Measurements from ENCODE around the gene SLC17A7.

SLC17A7 gene

DNA sequence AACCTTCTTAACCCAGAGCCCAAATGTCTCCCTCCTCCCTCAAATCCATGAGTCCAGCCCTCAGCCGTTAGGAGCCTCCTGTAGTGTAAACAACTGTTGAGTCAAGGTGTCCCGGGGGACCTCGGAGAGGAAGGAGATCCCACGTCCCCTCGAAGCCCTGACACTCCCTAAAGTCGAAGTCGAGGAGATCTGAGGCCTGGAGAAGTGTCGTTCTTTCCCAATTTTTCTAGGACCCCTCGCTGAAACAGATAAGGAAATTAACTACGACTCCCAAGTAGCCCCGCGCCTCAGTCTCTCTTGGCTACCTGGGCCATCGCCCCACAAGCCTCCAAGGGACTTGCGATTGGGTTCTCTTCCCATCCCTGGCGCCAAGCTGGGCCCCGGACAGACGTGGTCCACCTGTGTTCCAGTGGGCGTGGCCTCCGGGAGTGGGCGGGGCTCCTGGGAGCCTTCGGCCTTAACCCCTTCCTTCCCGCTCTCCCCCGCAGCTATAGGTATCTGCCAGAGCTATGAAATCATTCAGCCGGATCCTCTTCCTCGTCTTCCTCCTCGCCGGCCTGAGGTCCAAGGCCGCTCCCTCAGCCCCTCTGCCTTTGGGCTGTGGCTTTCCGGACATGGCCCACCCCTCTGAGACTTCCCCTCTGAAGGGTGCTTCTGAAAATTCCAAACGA lies 15.3 kb downstream of the SLC17A7 start:
- DNase-seq = no peak

DNA sequence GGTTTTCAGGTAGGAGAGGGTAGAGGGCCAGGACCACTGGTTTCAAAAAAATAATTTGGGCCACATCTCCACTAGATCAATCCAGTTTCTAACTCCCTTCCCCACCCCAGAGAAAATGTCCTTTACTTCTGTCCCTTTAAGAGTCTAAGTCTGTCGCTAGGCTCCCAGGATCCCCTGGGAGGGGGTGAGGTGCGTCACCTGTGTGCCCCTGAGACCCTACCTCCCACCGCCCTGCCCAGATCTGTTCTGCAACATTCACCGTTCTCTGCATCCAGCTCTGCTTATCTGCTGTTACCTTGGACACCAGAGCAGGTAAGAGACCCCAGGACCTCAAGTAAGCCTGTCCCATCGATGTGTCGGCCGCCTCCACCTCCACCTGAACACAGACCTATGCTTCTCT lies 16.1 kb downstream of the SLC17A7 start, which contains the start of gene GFY:
Gene GFY, plus strand, starts transcription at position 211 of the 400 bp plus-strand sequence. CDS start 1,043 bp downstream, outside the sequence.
- DNase-seq = no peak

DNA sequence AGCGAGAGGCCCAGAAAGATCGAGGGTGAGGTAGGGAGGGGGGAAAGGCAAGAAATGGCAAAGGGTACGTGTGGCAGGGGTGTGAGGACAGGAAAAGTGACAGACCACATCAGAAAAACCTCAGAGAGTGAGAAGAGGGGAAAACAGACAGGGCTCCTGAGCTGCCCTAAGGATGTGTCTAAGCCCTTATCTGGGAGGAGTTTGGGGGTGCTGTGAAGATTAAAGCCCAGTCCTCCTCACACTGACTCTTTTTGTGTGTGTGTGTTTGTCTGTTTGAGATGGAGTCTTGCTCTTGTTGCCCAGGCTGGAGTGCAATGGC lies 17.4 kb downstream of the SLC17A7 start:
- no peak for DNase-seq

DNA sequence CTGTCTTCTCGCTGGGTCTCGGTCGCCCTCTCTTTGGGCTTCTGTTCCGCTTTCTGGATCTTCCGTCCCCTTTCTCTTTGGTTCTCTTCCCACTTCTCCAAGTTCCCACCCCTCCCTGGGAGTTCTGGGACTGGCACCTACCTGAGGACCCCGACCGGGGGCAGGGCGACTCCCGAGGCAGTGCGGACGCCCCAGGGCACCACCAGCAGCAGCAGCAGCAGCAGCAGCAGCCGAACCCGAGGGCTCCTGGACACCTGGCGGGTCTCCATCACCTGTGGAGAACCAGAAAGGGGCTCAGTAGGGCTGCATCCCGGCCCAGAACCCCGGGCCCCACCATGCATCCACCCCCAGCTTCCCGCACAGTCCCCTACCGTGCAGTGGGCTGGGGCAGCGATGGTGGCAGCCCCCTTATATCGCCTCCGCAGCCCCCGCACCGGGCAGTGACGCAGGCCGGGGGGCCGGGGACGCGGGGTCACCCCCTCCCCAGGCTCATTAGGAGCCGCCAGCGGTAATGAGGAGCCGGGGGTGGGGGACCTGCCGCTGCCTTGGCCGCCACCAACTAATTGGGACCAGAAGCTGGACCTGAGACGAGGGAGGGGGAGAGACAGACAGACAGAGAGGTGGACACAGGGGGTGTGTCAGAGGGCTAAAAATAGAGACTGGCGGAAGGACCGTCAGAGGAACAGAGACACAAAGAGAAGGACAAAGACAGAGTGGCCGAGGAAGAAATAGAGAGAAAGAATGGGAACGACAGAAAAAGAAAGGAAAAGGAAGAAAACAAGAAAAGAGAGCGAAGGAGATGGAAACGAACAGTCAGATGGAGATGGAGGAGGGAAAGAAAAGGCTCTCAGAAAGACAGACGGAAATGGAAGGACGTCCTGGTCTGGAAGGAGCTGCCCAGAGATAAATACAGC lies 18.0 kb downstream of the SLC17A7 start, which contains the start of gene PTH2:
Gene PTH2, minus strand, starts transcription at position 371 of the 914 bp plus-strand sequence. Its CDS starts 102 bp downstream, at position 269.
- no peak for DNase-seq

DNA sequence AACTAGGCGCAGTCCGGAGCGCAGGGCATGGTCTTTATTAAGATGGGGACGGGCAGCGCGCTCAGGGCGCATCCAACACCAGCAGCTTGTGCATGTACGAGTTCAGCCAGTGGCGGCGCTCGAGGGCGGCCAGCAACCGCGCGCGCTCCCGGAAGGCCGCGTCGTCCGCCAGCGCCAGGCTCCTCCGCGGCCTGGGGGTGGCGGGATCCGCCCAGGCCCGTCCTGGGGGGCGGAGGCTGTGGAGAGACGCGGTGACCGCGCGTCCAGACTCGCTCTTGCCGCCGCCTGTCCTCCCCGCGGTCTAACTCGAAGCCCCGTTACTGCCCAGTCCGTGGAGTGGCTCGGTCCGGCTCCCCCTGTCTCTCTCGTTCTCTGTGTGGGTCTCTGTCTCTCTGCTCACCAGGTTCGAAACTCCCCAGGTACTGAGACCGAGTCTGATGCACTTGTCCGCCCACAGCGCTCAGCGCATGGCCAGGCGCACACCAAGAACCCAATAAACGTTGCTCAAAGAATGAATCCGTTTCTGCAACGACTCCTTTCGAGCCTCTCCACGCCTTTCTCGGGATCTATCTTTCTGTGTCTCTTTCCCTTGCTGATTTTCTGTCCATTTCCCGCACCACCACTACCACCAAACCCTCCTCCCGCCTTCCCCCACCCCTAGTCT lies 18.8 kb downstream of the SLC17A7 start:
- peak; percentile 71 for DNase-seq

DNA sequence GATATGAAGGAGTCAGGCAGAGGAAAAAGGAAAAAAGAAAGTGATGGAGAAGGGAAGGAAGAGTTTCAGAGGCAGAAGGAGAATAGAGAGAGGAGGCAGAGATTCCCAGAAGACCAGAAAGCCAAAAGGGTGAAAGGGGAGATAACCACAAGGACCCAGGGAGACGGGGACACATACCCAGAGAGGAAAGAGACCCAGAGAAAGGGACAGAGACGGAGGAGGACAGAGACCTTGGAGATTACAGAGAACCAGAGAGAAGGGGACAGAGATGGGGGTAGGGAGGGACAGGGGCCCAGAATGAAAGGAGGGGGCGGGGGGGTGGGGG lies 19.5 kb downstream of the SLC17A7 start:
- DNase-seq = no peak

DNA sequence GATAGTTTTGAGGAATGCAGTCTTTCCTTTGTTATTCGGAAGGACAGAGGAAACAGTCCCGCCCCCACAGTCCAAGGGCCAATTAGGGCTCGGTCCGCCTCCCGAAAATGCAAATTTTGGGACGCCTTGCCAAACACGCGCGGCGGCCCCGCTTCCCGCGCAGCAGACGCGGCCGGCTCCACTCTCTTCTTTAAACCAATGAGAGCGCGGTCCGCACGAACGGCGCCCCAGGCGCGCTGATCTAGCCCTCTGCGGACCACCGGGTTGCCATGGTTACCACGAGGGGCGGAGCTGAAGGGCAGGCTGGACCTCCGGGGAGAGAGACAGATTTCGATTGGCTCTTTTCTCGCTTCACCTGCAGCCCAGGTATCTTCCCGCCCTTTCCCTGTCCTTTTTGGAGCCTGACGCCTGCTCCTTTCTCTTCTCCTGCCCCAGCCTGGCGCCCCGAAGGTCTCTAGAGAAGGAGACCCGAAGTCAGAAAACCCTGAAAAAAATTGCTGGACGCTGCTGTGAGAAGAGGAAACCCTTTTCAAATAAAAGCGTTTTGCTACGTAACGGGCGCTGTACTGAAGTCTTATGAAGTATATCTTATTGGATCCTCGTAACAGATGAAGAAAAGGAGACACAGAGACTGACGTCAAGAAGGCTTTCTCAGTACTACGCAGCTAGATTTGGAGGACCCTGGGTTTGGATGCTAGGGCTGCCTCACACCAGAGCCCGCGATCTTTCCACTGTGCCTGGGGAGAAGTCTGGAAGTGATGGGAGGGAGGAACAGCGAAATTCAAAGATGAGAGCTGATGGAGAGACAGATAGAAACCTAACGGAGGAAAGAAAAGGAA lies 20.1 kb downstream of the SLC17A7 start:
- peak; percentile 86 for DNase-seq

DNA sequence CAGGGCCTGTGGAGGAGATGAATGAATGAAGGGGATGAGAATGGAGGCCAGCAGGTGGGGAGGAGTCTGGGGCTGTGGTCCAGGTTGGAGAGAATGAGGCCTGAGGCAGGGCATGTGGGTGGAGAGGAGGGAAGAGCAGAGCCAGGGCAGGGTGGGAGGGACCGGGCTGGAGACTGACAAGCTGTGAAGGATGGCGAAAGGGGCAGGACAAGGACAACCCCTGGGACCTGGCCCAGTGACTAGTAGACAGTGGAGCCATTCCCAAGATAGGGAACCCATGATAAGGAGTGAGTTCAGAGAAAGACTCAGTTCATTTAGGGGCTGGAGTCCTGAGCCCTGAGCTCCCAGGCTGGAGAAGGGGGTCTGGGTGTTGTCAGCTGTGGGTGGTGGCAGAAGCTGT lies 21.1 kb downstream of the SLC17A7 start:
- DNase-seq = no peak

DNA sequence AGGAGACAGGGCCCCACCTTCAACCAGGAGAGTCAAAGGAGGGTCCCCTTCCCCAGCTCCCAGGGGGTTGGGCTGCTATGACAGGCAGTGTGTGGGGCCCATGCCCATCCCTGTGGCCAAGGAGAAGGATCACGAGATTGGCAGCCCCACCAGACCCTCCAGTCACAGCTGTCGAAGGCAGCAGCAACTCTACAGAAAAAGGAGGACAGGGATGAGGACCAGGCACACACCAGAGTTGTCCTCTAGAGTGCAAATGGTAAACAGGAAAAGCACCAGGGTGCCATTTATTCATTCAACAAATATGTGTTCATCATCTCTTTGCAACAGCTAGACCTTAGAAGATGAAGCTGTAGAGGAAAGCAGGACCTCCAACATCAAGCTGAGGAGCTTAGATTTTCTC lies 22.2 kb downstream of the SLC17A7 start:
- DNase-seq = no peak

DNA sequence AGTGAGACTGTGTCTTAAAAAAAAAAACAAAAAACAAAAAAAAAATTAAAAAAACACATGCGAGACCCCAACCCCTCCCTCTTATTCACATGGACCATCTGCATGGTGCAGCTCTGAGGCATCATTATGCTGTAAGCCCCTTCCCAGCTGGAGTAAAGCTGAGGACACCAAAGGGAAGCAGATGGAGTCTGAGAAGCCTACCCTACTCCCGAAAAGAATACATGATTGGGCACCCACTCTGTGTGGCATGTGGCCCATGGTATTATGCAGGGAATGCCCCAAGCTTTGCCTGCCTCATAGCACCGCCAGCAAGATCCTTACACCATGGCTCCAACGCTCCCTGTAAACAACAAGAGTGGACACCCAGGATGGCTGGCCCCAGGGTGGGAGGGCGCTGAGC lies 22.8 kb downstream of the SLC17A7 start:
- DNase-seq = peak; percentile 21

DNA sequence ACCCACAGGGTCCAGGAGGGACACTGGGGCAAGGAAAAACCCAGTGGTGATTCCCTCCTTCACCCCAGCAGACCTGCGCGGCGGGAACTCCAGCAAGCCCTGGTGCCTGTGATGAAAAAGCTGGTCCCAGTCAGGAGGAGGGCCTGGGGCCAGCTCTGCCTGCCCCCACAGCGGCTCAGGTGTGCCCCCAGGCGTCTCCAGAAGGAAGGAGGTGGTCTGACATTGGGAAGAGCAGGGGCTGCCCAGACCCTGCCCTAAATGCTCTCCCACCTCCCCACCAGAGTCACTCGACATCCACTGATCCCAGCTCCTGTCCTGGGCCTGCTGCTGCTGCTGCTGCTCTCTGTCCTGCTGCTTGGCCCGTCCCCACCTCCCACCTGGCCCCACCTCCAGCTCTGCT lies 24.2 kb downstream of the SLC17A7 start:
- no peak for DNase-seq

DNA sequence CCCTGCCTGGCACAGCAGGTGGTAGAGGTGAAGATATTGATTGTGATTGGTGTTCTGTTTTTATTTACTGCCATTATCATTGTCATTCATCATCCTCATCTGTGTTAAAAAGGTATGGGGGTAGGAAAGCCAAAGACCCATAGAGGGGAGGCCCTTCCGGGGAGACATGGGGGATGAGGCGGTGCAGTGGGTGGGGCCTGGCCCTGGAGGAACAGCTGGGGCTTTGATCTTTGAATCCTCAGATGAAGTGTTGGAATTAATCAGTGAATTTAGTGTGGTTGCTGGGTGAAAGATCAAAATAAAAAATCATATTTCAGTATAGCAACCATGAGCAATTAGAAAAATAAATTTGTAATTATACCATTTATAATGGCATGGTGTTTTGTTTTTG lies 25.5 kb downstream of the SLC17A7 start:
- DNase-seq = no peak

DNA sequence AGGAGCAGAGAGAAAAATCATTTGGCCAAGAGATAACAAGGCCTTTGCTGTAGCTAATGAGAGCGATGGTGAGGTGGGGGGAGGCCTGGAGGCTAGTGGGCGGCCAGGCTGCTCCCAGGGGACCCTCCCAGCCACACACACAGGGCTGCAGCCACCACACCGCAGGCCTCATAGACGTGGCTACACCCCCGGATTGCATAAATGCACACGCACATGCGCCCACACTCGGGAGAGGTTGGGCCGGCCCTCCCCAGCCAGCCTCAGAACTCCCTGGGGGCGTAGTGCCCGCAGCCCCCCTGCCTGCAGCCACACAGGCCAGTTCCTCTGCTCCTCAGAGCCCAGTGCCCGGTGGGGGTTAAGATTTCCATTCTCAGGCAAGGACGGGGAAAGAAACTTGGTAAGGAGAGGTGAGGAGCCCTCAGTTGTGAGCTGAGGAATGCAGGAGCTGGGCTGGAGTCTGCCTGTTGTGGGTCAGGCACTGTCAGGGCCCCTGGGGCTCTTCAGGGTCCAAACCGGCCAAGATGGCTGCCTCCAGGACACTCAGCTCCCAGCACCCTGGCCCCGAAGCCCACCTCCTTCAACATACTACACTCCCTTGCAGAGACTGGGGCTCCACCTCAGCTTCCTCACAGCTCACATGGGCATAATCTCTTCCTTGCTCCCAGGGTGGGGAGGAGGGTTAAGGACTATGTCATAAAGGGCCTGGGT lies 26.1 kb downstream of the SLC17A7 start:
- no peak for DNase-seq

DNA sequence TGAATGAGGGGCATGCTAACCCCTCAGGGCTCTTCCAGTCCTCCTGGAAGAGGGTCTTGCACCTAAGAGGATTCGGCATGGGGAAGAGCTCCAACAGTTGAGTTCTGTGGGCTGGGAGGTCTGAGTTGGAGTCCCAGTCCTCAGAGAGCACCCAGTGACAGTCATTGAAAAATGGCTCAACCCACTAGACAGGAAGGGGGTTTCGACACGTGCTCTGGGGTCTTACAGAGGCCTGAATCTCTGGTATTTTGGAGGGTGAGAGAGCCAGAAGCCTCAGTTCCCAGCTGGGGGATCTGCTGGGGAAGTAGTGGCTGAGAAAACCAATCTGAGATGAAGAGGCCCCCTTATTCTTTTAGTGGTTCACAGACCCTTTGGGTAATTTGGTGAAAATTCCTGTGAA lies 27.1 kb downstream of the SLC17A7 start:
- no peak for DNase-seq

DNA sequence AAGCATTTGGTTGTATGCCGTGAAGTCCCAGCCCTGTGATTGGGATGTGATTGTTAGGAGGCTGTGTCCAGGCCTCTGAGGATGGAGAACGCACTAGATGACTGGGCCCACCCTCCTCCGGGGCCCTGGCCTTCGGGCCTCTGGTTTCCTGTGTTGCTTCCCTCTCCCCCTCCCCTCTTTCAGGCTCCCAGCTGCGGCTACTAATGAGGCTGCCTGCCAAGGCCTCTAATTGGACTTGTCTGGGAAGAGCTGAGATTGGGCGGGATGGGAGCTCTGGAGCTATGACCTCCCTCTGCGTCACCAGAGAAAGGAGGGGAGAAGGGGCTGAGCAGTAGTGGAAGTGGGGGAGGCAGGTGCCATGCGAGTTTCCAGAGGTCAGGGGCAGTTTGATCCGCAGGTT lies 28.0 kb downstream of the SLC17A7 start:
- no peak for DNase-seq

DNA sequence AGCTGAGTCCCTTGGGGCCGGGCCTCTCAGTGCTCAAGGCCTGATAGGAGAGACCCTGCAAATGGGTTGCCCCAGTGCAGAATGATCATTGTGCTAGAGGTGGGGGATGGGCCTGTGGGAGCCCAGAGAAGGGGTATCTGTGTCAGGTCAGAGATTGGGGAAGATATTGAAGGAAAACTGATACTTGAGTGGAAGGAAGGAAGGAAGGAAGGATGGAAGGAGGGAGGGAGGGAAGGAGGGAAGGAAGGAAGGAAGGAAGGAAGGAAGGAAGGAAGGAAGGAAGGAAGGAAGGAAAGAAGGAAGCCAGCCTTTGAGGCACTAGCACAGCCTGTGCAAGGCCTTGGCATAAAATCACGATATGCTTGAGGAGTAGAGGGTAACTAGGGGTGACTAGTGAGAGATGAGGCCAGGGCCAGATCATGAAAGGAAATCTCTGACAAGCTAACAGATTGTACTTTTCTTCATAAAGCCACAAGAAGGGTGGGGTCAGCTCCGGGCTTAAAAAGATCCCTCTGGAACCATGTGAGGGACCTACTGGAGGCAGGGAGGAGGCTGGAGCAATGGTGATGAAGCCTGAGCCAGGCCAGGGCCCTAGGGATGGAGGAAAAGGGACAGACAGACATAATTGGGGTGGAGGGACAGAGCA lies 29.5 kb downstream of the SLC17A7 start:
- DNase-seq = no peak

DNA sequence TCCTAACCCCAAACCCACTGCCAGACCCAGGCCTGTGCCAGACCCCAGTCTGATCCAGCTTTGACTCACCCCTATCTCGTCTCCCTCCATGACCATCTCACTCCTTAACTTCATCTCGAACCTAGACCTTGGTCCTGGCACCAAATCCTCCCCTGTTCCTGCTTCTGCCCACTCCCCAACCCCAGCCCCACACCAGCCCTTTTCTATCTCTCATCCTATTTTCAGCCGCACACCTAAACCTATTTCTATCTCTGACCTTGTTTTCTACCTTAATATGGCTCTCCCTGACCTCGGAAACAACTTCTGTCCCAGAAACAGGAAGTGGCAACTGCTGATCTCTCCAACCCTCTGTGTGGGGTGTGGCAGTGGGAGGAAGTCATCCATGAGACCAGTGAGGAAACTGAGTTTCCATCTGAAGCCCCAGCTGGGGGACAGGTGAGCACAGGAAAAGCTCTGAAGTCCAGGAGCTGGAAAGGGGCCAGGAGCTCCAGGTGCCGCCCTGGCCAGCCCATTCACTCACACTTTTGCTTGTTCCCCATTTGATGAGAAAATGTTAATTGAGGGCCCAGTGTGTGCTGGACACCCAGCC lies 31.8 kb downstream of the SLC17A7 start:
- DNase-seq = no peak

DNA sequence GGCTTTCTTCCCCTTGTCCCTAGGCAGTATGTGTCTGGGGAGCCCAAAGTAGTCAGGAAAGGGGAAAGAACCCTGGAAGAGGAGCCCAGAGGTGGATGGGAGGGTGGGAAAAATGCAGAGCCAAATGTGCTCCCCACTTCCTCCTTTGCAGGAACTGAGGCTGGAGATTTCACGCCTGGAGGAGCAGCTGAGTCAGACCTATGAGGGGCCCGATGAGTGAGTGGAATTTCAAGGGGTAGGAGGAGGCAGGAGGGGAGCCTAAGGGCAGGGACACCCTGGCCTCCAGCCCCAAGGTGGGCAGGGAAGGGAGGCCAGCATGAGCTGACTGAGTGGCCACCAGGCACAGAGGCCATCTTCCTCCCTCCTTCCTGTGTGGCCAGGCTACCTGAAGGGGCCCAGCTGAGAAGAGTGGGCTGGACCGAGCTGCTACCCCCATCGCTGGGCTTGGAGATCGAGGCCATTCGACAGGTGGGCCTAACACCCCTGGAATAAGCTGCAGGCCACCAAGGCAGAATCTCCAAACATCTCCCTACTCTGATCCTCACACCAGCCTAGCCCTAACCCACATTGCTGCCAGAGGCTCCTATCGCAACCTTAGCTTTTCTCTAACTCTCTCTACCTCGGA lies 32.4 kb downstream of the SLC17A7 start:
- DNase-seq = no peak

DNA sequence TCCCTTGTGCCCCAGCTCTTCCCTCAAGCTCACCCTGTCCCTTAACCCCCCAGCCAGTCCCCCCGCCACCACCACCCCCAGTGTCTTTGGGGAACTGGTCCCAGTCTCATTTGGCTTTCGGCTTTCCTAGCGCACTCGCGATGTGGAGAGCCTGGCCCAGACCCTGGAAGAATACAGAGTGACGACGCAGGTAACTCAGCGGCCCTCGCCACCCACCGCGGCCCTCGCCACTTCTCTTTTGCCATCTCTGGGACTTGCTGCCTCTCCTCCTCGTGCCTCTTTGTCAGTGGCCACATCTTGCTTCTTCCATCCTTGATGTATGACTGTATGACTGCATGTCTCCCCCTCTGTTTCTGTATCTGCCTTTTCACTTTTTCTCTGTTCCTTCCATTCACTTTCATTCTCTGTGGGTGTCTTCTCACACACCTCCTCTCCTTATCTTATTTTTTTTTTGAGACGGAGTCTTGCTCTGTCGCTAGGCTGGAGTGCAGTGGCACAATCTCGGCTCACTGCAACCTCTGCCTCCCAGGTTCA lies 33.8 kb downstream of the SLC17A7 start:
- no peak for DNase-seq

DNA sequence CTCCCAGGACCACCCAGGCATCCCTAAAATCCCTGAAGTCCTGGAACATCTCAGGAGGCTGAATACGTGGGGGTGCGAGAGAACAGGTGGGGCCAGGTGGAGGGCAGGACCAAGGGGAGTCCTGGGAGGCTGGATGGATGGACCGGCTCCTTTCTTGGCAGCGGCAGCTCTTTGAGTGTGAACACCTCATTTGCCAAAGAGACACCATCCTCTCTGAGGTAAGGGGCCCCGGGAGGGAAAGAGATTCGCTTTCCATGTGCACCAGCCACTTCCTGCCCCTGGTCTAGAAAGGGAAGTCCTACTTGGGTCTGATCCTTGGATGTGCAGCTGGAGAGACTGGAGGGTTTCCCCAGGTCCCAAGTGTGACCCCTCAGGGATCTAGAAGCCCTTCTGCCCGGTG lies 34.2 kb downstream of the SLC17A7 start:
- no peak for DNase-seq
